Thoracic aorta (tissue), 2 donors: Measurements from ENCODE around the gene CEP55. TPM values are rescaled to one million over a fixed set of nuclear protein-coding genes. Genes with fewer than 3 reads are reported as not detected.

Experiments
- ATAC-seq: fragments of 150-250 bp; one replicate; pipeline ENCODE4 v1.8.0; 2017; ENCODE audit warnings: low read depth; ENCODE audit not compliant: insufficient number of reproducible peaks, low FRiP score
- DNase-seq: peaks from one replicate; pipeline ENCODE4 v3.0.0-alpha.2; 2020; ENCODE audit warnings: low spot score
- H3K27ac ChIP-seq, 2 donors: fragments of 200-600 bp; sonication (generic); 1 replicate in 1 of 2; 2 replicates in 1 of 2; pipeline ENCODE4 v1.5.1; 2016; ENCODE audit warnings: mild to moderate bottlenecking in 2 of 2, moderate library complexity in 2 of 2
- H3K27me3 ChIP-seq: fragments of 200-600 bp; sonication (generic); replicated peaks from 2 replicates; pipeline ENCODE4 v1.6.0; 2016; ENCODE audit warnings: mild to moderate bottlenecking; ENCODE audit not compliant: insufficient read depth
- H3K36me3 ChIP-seq: fragments of 200-600 bp; sonication (generic); one replicate; pipeline ENCODE4 v1.5.1; 2016
- H3K4me1 ChIP-seq, 2 donors: fragments of 200-600 bp; sonication (generic); 1 replicate in 1 of 2; 2 replicates in 1 of 2; pipeline versions ENCODE4 v1.5.1 to v1.6.0; 2016; ENCODE audit warnings: low read depth in 2 of 2, mild to moderate bottlenecking in 1 of 2; ENCODE audit not compliant: control insufficient read depth in 1 of 2
- H3K4me3 ChIP-seq: fragments of 200-600 bp; sonication (generic); 2 replicates; pipeline ENCODE4 v1.5.1; 2016; ENCODE audit warnings: mild to moderate bottlenecking
- H3K9me3 ChIP-seq: fragments of 200-600 bp; sonication (generic); 2 replicates; pipeline ENCODE4 v1.5.1; 2016
- total RNA-seq, 2 donors: library from RNA; depleted of rRNA; stranded (reverse); fragments of >200 nt; gene quantifications; one replicate each; pipeline versions ENCODE4 v1.1.0 to v1.2.3, GENCODE V29; 2016
- TF ChIP-seq, protein P1 (sequence below): fragments of 200-600 bp; sonication (generic); IDR thresholded peaks from one replicate; pipeline ENCODE4 v1.5.1; 2019; ENCODE audit warnings: antibody characterized with exemption

CEP55 gene
- total RNA-seq, 2 donors from 2014 or later = 5.1 TPM; not detected in 1

GRCh38 chr10:93495654-93496321, 624 bp upstream of the CEP55 start:
- TF ChIP-seq, protein P1, sequence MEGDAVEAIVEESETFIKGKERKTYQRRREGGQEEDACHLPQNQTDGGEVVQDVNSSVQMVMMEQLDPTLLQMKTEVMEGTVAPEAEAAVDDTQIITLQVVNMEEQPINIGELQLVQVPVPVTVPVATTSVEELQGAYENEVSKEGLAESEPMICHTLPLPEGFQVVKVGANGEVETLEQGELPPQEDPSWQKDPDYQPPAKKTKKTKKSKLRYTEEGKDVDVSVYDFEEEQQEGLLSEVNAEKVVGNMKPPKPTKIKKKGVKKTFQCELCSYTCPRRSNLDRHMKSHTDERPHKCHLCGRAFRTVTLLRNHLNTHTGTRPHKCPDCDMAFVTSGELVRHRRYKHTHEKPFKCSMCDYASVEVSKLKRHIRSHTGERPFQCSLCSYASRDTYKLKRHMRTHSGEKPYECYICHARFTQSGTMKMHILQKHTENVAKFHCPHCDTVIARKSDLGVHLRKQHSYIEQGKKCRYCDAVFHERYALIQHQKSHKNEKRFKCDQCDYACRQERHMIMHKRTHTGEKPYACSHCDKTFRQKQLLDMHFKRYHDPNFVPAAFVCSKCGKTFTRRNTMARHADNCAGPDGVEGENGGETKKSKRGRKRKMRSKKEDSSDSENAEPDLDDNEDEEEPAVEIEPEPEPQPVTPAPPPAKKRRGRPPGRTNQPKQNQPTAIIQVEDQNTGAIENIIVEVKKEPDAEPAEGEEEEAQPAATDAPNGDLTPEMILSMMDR = no peak
- no peak for DNase-seq
- Histone ChIP-seq H3K4me3 (peak overlapping the region; percentile 95), H3K27me3 (no peaks in the 10 kb centered on the region), H3K27ac (peak overlapping the region; percentile 61 to 62), H3K4me1 (peaks cover 0 to 6% of the 10 kb centered on the region in 2 donors), H3K36me3 (no peaks in the 10 kb centered on the region), H3K9me3 (no peaks in the 10 kb centered on the region)
- ATAC-seq = peak; percentile 8

GRCh38 chr10:93498166-93498565, 1.8 kb downstream of the CEP55 start:
- Histone ChIP-seq H3K27me3 (no peaks in the 10 kb centered on the region), H3K27ac (no peak overlapping the region), H3K4me3 (no peak overlapping the region), H3K9me3 (no peaks in the 10 kb centered on the region), H3K4me1 (peaks cover 0 to 6% of the 10 kb centered on the region in 2 donors), H3K36me3 (no peaks in the 10 kb centered on the region)
- ATAC-seq = no peak
- TF ChIP-seq, protein P1 = no peak
- no peak for DNase-seq

- H3K4me3 ChIP-seq = no peak overlapping the region
- H3K27ac ChIP-seq = no peak overlapping the region
- H3K4me1 ChIP-seq = peaks cover 0 to 4% of the 10 kb centered on the region in 2 donors
- H3K9me3 ChIP-seq = no peaks in the 10 kb centered on the region
- TF ChIP-seq, protein P1 = no peak
- no peak for ATAC-seq
- no peak for DNase-seq
- H3K36me3 ChIP-seq = no peaks in the 10 kb centered on the region
- H3K27me3 ChIP-seq = no peaks in the 10 kb centered on the region
These were observed 5.2 kb downstream of the CEP55 start for GRCh38 chr10:93501650-93502049.

DNA sequence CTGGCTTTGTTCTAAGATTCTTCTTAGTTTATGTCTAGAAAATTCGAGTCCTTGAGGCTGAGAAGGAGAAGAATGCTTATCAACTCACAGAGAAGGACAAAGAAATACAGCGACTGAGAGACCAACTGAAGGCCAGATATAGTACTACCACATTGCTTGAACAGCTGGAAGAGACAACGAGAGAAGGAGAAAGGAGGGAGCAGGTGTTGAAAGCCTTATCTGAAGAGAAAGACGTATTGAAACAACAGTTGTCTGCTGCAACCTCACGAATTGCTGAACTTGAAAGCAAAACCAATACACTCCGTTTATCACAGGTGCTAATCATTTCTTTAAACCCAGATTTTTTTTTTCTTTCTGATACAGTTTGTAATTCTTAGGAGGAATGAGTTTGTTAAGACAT, 6.7 kb downstream of the CEP55 start:
- DNase-seq = no peak

DNA sequence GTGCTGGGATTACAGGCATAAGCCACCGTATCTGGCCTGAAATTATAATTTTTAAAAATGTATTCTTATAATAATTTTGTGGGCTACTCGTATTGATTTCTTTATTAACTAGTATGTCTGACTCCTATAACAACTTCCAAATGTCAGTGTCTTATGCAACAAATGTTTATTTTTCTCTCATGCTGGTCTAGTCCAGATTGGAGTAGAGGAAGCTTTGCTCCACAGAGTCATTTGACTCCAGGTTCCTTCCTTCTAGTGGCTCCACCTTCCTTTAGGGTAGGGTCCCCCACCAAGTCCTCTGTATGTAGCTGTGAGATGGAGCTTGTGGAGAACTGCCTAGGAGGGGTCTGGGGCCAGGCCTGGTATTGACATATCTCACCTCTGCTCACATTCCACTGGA, 8.7 kb downstream of the CEP55 start:
- DNase-seq (no peak), ATAC-seq (no peak)
- Histone ChIP-seq H3K36me3 (no peaks in the 10 kb centered on the region), H3K4me3 (no peak overlapping the region), H3K27ac (no peak overlapping the region), H3K27me3 (no peaks in the 10 kb centered on the region), H3K4me1 (no peaks in the 10 kb centered on the region), H3K9me3 (no peaks in the 10 kb centered on the region)
- TF ChIP-seq, protein P1 = no peak

More for the DNA sequence above, 6.7 kb downstream of the CEP55 start:
- H3K9me3 ChIP-seq = no peaks in the 10 kb centered on the region
- H3K27me3 ChIP-seq = no peaks in the 10 kb centered on the region
- ATAC-seq = no peak
- H3K36me3 ChIP-seq = no peaks in the 10 kb centered on the region
- no peak overlapping the region for H3K27ac ChIP-seq
- TF ChIP-seq, protein P1 = no peak
- no peaks in the 10 kb centered on the region for H3K4me1 ChIP-seq
- H3K4me3 ChIP-seq = no peak overlapping the region
